ENCODE measurements around the gene LRRC18. TPM values are rescaled to one million over a fixed set of nuclear protein-coding genes. Genes with fewer than 3 reads are reported as not detected.

Gene LRRC18
- total RNA-seq, 4 donors from 2014 or later: not detected

DNA sequence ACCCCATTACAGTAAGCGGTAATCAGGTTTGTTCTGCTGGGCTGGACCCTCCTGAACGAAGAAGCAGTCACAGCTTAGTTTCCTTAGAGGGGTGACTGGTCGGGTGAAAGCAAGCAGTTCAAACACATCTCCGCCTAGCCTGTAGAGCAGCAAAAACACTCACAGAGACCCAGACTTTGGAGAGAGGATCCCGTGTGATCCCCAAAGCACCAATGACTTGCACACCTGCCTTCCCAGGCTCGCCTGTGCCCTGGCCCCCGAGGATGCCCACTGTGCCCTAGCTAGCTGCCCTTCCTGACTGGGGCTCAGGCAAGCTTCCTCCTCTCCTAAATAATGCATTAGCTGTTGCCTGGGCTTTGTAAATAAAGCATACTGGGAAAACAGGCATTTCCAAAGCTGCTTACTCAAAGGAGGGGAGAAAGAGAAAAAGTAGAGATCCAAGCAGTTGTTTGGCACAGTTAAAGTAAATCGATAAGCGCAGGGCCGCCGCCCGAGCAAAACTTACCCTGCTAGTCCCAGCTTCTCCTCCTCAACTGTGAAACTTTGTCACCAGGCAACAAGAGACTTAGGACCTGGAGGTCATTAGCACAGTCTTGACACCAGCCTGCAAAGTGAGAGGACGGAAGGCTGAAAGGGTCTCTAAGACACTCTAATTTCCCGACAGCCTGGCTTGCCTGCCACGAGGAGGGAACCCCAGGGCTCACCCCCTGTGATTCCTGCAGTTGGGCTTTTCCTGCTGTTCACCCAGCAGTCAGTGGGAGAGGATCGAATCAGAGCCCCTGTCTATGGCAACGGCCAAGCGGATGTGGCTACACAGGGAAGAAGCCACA lies 4.8 kb downstream of the LRRC18 start:
- intact Hi-C loops (cut with DNase I; ENCODE audit: low total_unique reads): no loop called here
- H3K4me3 ChIP-seq (ENCODE audit: low read depth, poor library complexity, severe bottlenecking): no peak overlapping the region
- TF ChIP-seq, protein P1, sequence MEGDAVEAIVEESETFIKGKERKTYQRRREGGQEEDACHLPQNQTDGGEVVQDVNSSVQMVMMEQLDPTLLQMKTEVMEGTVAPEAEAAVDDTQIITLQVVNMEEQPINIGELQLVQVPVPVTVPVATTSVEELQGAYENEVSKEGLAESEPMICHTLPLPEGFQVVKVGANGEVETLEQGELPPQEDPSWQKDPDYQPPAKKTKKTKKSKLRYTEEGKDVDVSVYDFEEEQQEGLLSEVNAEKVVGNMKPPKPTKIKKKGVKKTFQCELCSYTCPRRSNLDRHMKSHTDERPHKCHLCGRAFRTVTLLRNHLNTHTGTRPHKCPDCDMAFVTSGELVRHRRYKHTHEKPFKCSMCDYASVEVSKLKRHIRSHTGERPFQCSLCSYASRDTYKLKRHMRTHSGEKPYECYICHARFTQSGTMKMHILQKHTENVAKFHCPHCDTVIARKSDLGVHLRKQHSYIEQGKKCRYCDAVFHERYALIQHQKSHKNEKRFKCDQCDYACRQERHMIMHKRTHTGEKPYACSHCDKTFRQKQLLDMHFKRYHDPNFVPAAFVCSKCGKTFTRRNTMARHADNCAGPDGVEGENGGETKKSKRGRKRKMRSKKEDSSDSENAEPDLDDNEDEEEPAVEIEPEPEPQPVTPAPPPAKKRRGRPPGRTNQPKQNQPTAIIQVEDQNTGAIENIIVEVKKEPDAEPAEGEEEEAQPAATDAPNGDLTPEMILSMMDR (IDR thresholded peaks at IDR 0.05): no peak
- TF ChIP-seq POLR2A (IDR thresholded peaks at IDR 0.05): no peak
- no peak for DNase-seq (ENCODE audit: low spot score in 2 of 2)
- WGBS, 2 donors: 58 to 61% methylated on average over 18 of the region's 18 CpGs

DNA sequence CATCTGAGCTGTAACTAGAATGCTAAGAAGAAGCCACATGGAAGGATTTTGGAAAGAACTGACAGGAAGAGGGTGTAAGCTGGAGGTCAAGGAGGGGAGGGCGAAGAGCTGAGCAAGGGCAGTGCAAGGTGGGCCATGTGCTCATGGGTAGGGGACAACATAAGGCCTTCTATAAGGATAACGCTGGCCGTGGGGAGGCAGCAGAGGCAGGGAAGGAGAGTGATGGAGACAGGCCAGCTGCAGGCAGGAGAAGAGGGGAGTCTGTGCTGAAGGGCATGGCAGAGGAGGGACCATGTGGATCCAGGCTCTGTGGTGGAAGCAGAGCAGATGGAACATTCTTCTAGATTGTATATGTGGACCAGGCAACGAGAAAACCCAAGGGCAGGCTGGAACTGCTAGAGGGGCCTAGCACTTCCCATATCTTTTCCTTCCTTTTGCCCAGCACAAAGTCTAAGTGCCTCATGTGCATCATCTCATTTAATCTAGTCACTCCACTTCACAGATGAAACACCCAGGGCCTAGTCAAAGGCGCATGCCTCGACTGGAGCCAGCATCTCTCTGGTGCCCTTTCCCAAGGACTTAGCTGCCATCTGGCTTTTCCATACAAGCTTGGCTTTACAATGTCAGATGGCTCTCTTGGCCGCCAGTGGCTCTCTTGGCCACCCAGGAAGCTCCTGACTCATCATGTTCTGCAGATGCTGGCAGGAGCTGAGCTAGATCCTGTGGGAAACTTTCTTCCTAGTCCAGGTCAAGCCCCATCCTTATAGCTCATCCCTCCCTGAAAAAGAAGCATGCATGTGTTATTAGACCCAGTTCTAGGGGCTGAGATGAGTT lies 6.6 kb downstream of the LRRC18 start:
- WGBS, 2 donors: 86 to 87% methylated on average over 7 of the region's 7 CpGs

DNA sequence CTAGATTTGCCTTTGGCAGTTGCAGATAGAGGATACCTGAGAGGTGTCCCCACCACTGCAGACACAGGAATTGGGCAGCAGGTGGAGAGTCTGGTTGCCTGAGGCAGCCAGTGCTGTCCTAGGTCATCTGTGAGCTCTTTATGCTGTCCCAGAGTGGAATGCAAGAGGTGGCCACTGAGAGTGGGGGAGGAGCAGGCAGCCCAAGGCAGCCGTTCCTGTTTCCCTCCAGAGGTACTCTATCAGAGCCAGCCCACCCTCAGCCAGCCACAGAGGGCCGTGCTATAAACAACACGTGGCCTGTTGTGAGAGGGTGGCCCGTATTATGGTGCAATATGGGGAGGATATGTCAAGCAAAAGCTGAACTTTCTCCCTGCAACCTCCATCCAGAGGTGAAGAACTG lies 8.5 kb downstream of the LRRC18 start:
- TF ChIP-seq, protein P1 (IDR thresholded peaks at IDR 0.05): no peak
- TF ChIP-seq POLR2A (IDR thresholded peaks at IDR 0.05): no peak
- DNase-seq (ENCODE audit: low spot score in 2 of 2): no peak
- no peak overlapping the region for H3K4me3 ChIP-seq (ENCODE audit: low read depth, poor library complexity, severe bottlenecking)
- intact Hi-C loops (cut with DNase I; ENCODE audit: low total_unique reads): no loop called here
- WGBS, 2 donors: 64 to 82% methylated on average over 4 of the region's 4 CpGs

More for the DNA sequence above, 6.6 kb downstream of the LRRC18 start:
- DNase-seq (ENCODE audit: low spot score in 2 of 2): no peak
- no peak for TF ChIP-seq POLR2A (IDR thresholded peaks at IDR 0.05)
- TF ChIP-seq, protein P1 (IDR thresholded peaks at IDR 0.05): no peak
- H3K4me3 ChIP-seq (ENCODE audit: low read depth, poor library complexity, severe bottlenecking): no peak overlapping the region
- intact Hi-C loops (cut with DNase I; ENCODE audit: low total_unique reads): no loop called here

DNA sequence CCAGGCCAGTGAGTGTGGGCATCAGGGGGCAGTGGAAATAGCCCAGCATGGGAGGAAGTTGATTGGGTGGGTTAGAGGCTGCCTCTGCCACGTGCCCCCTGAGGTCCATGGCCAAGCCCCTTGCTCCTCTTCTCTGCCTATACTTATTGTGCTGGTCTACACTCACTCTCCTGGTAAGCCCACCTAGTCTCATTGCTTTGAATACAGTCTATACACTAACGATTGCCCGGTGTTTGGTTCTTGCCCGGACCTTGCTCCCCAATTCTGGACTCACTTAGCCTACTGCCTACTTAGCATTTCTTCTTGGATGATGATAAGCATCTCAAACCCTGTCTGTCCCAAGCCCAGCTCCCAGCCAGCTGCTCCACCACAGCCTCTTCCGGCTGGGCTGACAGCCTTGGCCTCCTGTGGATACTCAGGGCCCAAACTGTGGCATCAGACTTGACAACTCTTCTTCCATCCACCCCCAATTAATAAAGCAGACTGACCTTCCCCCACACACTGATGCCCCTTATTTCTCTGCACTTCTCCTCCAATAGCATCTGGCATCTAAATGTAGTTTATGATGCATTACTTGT lies 10.1 kb downstream of the LRRC18 start:
- TF ChIP-seq, protein P1 (IDR thresholded peaks at IDR 0.05): no peak
- TF ChIP-seq POLR2A (IDR thresholded peaks at IDR 0.05): no peak
- H3K4me3 ChIP-seq (ENCODE audit: low read depth, poor library complexity, severe bottlenecking): no peak overlapping the region
- 71 to 73% methylated on average over 5 of the region's 5 CpGs for WGBS, 2 donors
- intact Hi-C loops (cut with DNase I; ENCODE audit: low total_unique reads): no loop called here
- DNase-seq (ENCODE audit: low spot score in 2 of 2): no peak

DNA sequence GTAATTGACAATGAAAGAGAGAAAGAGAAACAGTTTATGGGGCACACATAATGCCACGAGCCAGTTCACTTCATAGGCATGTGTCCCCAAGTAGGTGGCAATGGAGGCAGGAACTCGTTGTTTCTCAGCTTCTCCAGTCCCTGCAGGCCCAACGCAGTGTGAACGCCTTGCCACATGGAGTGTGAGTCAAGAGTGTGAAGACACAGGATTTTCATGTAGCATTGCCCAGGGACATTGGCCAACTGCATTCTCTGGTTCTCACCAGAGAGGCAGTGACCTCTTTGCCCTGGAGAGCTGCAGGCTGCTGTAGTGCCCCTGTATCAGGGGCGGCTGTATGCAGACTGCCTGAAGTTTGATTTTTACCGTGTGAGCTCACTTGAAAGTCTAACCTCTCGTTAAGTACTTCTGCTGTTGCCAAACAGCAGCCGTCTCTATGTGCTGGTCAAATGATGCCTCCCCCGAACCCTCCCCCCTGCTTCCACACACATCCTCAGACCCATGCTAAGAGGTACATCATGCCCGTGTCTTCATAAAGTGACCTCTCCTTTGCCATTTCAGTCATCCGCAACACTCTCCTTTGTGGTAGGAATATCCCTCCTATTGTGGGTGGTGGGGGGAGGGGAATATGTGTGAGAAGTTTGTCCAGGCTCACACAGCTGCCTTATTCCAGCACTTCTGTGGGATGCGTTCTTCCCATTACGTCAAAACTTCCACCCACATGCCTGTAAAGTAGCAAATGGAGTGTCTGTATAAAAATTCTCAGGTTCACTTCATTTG lies 12.7 kb downstream of the LRRC18 start:
- no peak for DNase-seq (ENCODE audit: low spot score in 2 of 2)
- intact Hi-C loops (cut with DNase I; ENCODE audit: low total_unique reads): no loop called here
- WGBS, 2 donors: 85 to 87% methylated on average over 13 of the region's 13 CpGs
- no peak overlapping the region for H3K4me3 ChIP-seq (ENCODE audit: low read depth, poor library complexity, severe bottlenecking)
- TF ChIP-seq, protein P1 (IDR thresholded peaks at IDR 0.05): no peak
- TF ChIP-seq POLR2A (IDR thresholded peaks at IDR 0.05): no peak

Data from lower leg skin (tissue), 4 donors.